DND-41 (cell line): ENCODE results near the gene MAPKAPK2.

Experiments used
- ATAC-seq: fragments of 200-7000 bp; cut with Tn5 transposase; 3 replicates; pipeline ENCODE4 v1.9.1; 2021; ENCODE audit warnings: low read depth; ENCODE audit not compliant: insufficient read depth
- DNase-seq: peaks from one replicate; pipeline ENCODE4 v3.0.0-alpha.2; 2020
- H2AFZ ChIP-seq: 2 replicates; pipeline ENCODE4 v1.6.0; 2012; ENCODE audit warnings: low read depth, low read length
- H3K27ac ChIP-seq: 2 replicates; pipeline ENCODE4 v1.5.1; 2012; ENCODE audit warnings: low read length, inconsistent platforms
- H3K27me3 ChIP-seq: fragments of 200-600 bp; sonication (generic); 2 replicates; pipeline ENCODE4 v1.6.0; 2012; ENCODE audit warnings: low read length, mild to moderate bottlenecking, inconsistent platforms; ENCODE audit not compliant: insufficient read depth, poor library complexity
- H3K36me3 ChIP-seq: 2 replicates; pipeline ENCODE4 v1.5.1; 2012; ENCODE audit warnings: low read length, inconsistent platforms; ENCODE audit not compliant: insufficient read depth
- H3K4me1 ChIP-seq: 2 replicates; pipeline ENCODE4 v1.5.1; 2012; ENCODE audit warnings: mild to moderate bottlenecking, low read length; ENCODE audit not compliant: insufficient read depth
- H3K4me2 ChIP-seq: 2 replicates; pipeline ENCODE4 v1.6.0; 2012; ENCODE audit warnings: mild to moderate bottlenecking, moderate library complexity, low read length, inconsistent platforms; ENCODE audit not compliant: insufficient read depth
- H3K4me3 ChIP-seq, 2 experiments: fragments of 200-600 bp in 1 of 2; shearing (Covaris generic) in 1 of 2; 2 replicates each; pipeline ENCODE4 v1.5.1; 2012 to 2016; ENCODE audit warnings: inconsistent platforms in 2 of 2, low read length in 2 of 2, mild to moderate bottlenecking in 2 of 2, low read depth in 1 of 2, moderate library complexity in 1 of 2
- H3K79me2 ChIP-seq: 2 replicates; pipeline ENCODE4 v1.6.0; 2012; ENCODE audit warnings: low read length, inconsistent platforms; ENCODE audit not compliant: insufficient read depth
- H3K9ac ChIP-seq: 2 replicates; pipeline ENCODE4 v1.6.0; 2012; ENCODE audit warnings: low read depth, mild to moderate bottlenecking, inconsistent platforms, low read length, moderate library complexity
- H3K9me3 ChIP-seq: 2 replicates; pipeline ENCODE4 v1.5.1; 2012; ENCODE audit warnings: low read length, moderate library complexity, mild to moderate bottlenecking, inconsistent platforms; ENCODE audit not compliant: insufficient read depth, severe bottlenecking
- H4K20me1 ChIP-seq: 2 replicates; pipeline ENCODE4 v1.6.0; 2012; ENCODE audit warnings: low read length; ENCODE audit not compliant: insufficient read depth
- CTCF ChIP-seq: IDR thresholded peaks from 2 replicates; pipeline ENCODE4 v1.5.1; 2012; ENCODE audit warnings: borderline replicate concordance, low read length, moderate library complexity, mild to moderate bottlenecking; ENCODE audit not compliant: poor library complexity, severe bottlenecking; ENCODE audit errors: extremely low read depth
- EZH2 ChIP-seq: IDR thresholded peaks from 3 replicates; pipeline ENCODE4 v1.6.1; 2012; ENCODE audit warnings: borderline replicate concordance, low read depth, mild to moderate bottlenecking, moderate library complexity, low read length, inconsistent platforms; ENCODE audit not compliant: severe bottlenecking

The MAPKAPK2 gene

GRCh38 chr1:206658981-206659273 lies 25.8 kb upstream of the MAPKAPK2 start:
- H3K79me2 ChIP-seq, result no peaks in the 10 kb centered on the region
- no peak for ATAC-seq
- H3K4me2 ChIP-seq, result 0 out of 2 replicates have a peak overlapping the region, but pooled peaks have one; percentile 14
- no peak for TF ChIP-seq EZH2
- no peak for TF ChIP-seq CTCF
- H3K4me1 ChIP-seq, result peaks cover 8% of the 10 kb centered on the region
- H3K9me3 ChIP-seq, result no peaks in the 10 kb centered on the region
- H2AFZ ChIP-seq, result no peak overlapping the region
- no peak overlapping the region for H3K27ac ChIP-seq
- no peak overlapping the region for H3K9ac ChIP-seq
- no peak for DNase-seq
- peaks cover 17% of the 10 kb centered on the region for H3K27me3 ChIP-seq
- no peaks in the 10 kb centered on the region for H3K36me3 ChIP-seq
- H3K4me3 ChIP-seq, result no peak overlapping the region
- no peaks in the 10 kb centered on the region for H4K20me1 ChIP-seq

- H3K27ac ChIP-seq, result no peak overlapping the region
These were observed 24.6 kb upstream of the MAPKAPK2 start for GRCh38 chr1:206660136-206660535.

GRCh38 chr1:206661161-206661820 lies 23.4 kb upstream of the MAPKAPK2 start:
- H3K36me3 ChIP-seq, result no peaks in the 10 kb centered on the region
- H3K4me2 ChIP-seq, result no peak overlapping the region
- peaks cover 15% of the 10 kb centered on the region for H3K4me1 ChIP-seq
- no peaks in the 10 kb centered on the region for H3K9me3 ChIP-seq
- H3K27ac ChIP-seq, result no peak overlapping the region
- no peak overlapping the region for H3K9ac ChIP-seq
- H3K79me2 ChIP-seq, result no peaks in the 10 kb centered on the region
- DNase-seq (no peak), ATAC-seq (no peak)
- no peak overlapping the region for H2AFZ ChIP-seq
- H4K20me1 ChIP-seq, result no peaks in the 10 kb centered on the region
- peaks cover 22% of the 10 kb centered on the region for H3K27me3 ChIP-seq
- H3K4me3 ChIP-seq, result no peak overlapping the region
- TF ChIP-seq CTCF (no peak), EZH2 (no peak)

More at GRCh38 chr1:206660136-206660535, 24.6 kb upstream of the MAPKAPK2 start:
- H3K79me2 ChIP-seq, result no peaks in the 10 kb centered on the region
- peaks cover 15% of the 10 kb centered on the region for H3K4me1 ChIP-seq
- no peak overlapping the region for H3K4me3 ChIP-seq
- ATAC-seq, result no peak
- DNase-seq, result no peak
- no peak overlapping the region for H3K9ac ChIP-seq
- no peaks in the 10 kb centered on the region for H4K20me1 ChIP-seq
- no peaks in the 10 kb centered on the region for H3K36me3 ChIP-seq
- H3K9me3 ChIP-seq, result no peaks in the 10 kb centered on the region
- TF ChIP-seq CTCF (no peak), EZH2 (no peak)
- no peak overlapping the region for H3K4me2 ChIP-seq
- H2AFZ ChIP-seq, result no peak overlapping the region
- peaks cover 19% of the 10 kb centered on the region for H3K27me3 ChIP-seq
